Brain microvascular endothelial cell (primary cell): ENCODE measurements around the gene FUT4.

Source experiments
- DNase-seq: peaks from one replicate; pipeline ENCODE4 v3.0.0-alpha.2; 2020
- H3K27ac ChIP-seq: fragments of 250-450 bp; sonication (Bioruptor Pico); 2 replicates; pipeline ENCODE4 v1.5.1; 2020; ENCODE audit warnings: mild to moderate bottlenecking, moderate library complexity
- H3K27me3 ChIP-seq: fragments of 250-450 bp; sonication (Bioruptor Pico); replicated peaks from 2 replicates; pipeline ENCODE4 v1.5.1; 2020; ENCODE audit warnings: mild to moderate bottlenecking
- H3K36me3 ChIP-seq: fragments of 250-450 bp; sonication (Bioruptor Pico); replicated peaks from 2 replicates; pipeline ENCODE4 v1.5.1; 2020; ENCODE audit warnings: mild to moderate bottlenecking
- H3K4me3 ChIP-seq: 2 replicates; pipeline ENCODE4 v1.5.1; 2011; ENCODE audit warnings: low read depth, mild to moderate bottlenecking, control low read depth, low read length, moderate library complexity
- CTCF ChIP-seq: IDR thresholded peaks from 2 replicates; pipeline ENCODE4 v1.5.1; 2011; ENCODE audit warnings: low read depth, mild to moderate bottlenecking, moderate library complexity, low read length, control low read depth, inconsistent platforms; ENCODE audit errors: missing control alignments
- in situ Hi-C: cut with HindIII; loops from 2 replicates; pipeline ENCODE4 v1.10.0; 2017; ENCODE audit warnings: low sequenced_read_pairs, low pct_ligation_motif_present

Gene FUT4

GRCh38 chr11:94590352-94591041 lies 46.8 kb downstream of the FUT4 start:
- H3K27ac ChIP-seq = no peak overlapping the region
- H3K27me3 ChIP-seq = no peaks in the 10 kb centered on the region
- TF ChIP-seq CTCF = no peak
- DNase-seq = no peak
- in situ Hi-C loops = no loop called here
- no peaks in the 10 kb centered on the region for H3K36me3 ChIP-seq
- H3K4me3 ChIP-seq = no peak overlapping the region

GRCh38 chr11:94593030-94593429 lies 49.3 kb downstream of the FUT4 start:
- no peak overlapping the region for H3K4me3 ChIP-seq
- H3K27me3 ChIP-seq = no peaks in the 10 kb centered on the region
- no peak for TF ChIP-seq CTCF
- DNase-seq = peak; percentile 34
- in situ Hi-C loops = no loop called here
- H3K27ac ChIP-seq = no peak overlapping the region
- no peaks in the 10 kb centered on the region for H3K36me3 ChIP-seq

- DNase-seq = no peak
- in situ Hi-C loops = no loop called here
- H3K36me3 ChIP-seq = no peaks in the 10 kb centered on the region
- no peak overlapping the region for H3K4me3 ChIP-seq
- H3K27ac ChIP-seq = no peak overlapping the region
- H3K27me3 ChIP-seq = no peaks in the 10 kb centered on the region
- TF ChIP-seq CTCF = no peak
Observed at GRCh38 chr11:94595076-94595475, 51.4 kb downstream of the FUT4 start.

- TF ChIP-seq CTCF = peak; percentile 17
Observed at GRCh38 chr11:94597896-94598295, 54.2 kb downstream of the FUT4 start.

More at GRCh38 chr11:94597896-94598295, 54.2 kb downstream of the FUT4 start:
- in situ Hi-C loops = no loop called here
- no peak for DNase-seq
- no peaks in the 10 kb centered on the region for H3K36me3 ChIP-seq
- H3K27ac ChIP-seq = no peak overlapping the region
- no peak overlapping the region for H3K4me3 ChIP-seq
- no peaks in the 10 kb centered on the region for H3K27me3 ChIP-seq
